Fibroblast of pulmonary artery (primary cell): ENCODE data around the gene LDHB.
"Not testable (repeated sequence)": the region's sequence is repeated elsewhere in the genome, so short reads cannot be mapped to it uniquely, and the experiment has no call there.

Experiments
- DNase-seq: peaks from one replicate; pipeline ENCODE4 v3.0.0-alpha.2; 2010; ENCODE audit warnings: low read depth
- H3K4me3 ChIP-seq: replicated peaks from 2 replicates; pipeline ENCODE4 v1.5.1; 2011; ENCODE audit warnings: low read depth, mild to moderate bottlenecking, control low read depth, low read length, moderate library complexity
- TF ChIP-seq, protein P1 (sequence below): IDR thresholded peaks from 2 replicates; pipeline ENCODE4 v1.5.1; 2011; ENCODE audit warnings: mild to moderate bottlenecking, control low read depth, low read length, inconsistent platforms; ENCODE audit errors: missing control alignments

LDHB gene

DNA sequence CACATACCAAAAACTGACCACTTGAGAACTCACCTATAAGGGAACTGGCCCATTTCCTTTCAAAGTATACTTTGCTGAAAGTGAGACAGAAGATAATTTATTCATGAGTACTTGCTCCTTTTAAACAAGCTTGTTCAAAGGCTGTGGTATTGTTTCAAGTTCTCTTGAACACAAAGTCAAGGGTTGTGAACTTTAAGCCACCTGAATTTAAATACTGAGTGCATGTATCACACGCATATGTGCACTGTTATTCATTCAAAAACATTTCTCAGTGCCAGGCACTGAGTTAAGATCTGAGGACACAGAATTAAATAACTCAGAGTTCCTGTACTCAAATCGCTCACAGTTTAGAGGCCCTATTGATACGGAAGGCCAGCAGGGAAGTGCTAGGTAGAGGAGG, 19.1 kb upstream of the LDHB start:
- no peak overlapping the region for H3K4me3 ChIP-seq
- DNase-seq = no peak
- TF ChIP-seq, protein P1, sequence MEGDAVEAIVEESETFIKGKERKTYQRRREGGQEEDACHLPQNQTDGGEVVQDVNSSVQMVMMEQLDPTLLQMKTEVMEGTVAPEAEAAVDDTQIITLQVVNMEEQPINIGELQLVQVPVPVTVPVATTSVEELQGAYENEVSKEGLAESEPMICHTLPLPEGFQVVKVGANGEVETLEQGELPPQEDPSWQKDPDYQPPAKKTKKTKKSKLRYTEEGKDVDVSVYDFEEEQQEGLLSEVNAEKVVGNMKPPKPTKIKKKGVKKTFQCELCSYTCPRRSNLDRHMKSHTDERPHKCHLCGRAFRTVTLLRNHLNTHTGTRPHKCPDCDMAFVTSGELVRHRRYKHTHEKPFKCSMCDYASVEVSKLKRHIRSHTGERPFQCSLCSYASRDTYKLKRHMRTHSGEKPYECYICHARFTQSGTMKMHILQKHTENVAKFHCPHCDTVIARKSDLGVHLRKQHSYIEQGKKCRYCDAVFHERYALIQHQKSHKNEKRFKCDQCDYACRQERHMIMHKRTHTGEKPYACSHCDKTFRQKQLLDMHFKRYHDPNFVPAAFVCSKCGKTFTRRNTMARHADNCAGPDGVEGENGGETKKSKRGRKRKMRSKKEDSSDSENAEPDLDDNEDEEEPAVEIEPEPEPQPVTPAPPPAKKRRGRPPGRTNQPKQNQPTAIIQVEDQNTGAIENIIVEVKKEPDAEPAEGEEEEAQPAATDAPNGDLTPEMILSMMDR = no peak

DNA sequence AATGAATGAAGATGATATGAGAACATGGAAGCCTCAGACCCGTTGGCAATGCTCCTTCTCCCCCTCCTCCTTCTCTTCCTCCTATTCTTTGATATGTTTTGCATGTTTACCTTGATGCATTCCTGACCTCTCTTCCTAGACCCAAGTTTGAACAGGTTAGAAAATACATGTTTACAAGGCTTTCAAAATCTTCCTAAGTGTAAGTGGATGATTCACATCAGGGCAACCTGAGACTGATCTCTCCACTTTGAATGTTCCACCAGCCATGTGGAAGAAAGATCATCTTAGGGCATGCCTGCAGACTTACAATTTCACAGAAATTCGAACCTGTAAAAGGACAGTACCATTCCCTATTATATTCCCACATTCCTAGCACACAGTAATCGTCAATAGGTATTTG, 18.0 kb upstream of the LDHB start:
- no peak for DNase-seq
- TF ChIP-seq, protein P1 = no peak
- H3K4me3 ChIP-seq = no peak overlapping the region

DNA sequence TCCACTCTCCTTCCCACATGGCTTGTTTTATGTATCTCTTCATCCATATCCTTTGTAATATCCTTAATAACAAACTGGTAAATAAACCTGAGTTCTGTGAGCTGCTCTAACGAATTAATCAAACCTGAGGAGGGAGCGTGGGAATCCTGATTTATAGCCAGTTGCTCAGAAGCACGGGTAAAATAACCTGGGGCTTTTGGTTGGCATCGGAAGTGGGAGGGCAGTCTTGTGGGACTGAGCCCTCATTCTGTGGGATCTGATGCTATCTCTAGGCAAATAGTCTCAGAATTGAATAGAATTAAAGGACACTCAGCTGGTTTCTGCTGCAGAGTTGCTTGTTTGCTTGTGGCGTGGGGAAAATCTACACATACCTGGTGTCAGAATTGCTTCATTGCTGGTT, 17.5 kb upstream of the LDHB start:
- H3K4me3 ChIP-seq = no peak overlapping the region
- DNase-seq = no peak
- TF ChIP-seq, protein P1 = no peak

DNA sequence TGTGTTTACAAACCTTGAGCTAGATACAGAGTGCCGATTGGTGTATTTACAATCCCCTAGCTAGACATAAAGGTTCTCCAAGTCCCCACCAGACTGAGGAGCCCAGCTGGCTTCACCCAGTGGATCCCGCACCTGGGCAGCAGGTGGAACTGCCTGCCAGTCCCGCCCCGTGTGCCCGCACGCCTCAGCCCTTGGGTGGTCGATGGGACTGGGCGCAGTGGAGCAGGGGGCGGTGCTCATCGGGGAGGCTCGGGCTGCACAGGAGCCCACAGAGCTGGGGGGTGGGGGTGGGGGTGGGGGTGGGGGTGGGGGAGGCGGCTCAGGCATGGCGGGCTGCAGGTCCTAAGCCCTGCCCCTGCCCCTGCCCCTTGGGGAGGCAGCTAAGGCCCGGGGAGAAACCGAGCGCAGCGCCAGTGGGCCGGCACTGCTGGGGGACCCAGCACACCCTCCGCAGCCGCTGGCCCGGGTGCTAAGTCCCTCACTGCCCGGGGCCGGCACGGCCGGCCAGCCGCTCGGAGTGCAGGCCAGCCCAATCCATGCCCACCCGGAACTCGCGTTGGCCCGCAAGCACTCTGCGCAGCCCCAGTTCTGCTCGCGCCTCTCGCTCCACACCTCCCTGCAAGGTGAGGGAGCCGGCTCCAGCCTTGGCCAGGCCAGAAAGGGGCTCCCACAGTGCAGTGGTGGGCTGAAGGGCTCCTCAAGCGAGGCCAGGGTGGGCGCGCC, 16.3 kb upstream of the LDHB start:
- H3K4me3 ChIP-seq, DNase-seq: not testable (repeated sequence)

DNA sequence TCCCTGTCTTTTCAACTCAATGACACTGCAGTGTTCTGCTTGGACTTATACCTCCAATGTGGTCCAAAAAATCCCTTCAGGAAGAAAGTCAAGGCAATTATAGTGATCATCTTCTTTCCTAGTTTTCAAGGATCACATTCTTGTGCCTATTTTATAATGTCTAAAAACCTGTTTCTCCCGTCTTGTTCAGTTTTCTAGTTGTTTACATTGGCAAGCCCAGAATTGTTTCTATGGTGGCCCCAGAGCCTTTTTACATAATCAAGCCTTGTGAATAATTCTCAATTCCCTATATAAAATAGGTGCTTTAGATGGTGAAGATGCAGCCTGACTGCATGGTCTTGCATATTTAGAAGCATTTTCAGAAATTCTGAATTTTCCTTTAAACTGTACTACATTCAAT, 14.5 kb upstream of the LDHB start:
- no peak overlapping the region for H3K4me3 ChIP-seq
- TF ChIP-seq, protein P1 = no peak
- DNase-seq = no peak

DNA sequence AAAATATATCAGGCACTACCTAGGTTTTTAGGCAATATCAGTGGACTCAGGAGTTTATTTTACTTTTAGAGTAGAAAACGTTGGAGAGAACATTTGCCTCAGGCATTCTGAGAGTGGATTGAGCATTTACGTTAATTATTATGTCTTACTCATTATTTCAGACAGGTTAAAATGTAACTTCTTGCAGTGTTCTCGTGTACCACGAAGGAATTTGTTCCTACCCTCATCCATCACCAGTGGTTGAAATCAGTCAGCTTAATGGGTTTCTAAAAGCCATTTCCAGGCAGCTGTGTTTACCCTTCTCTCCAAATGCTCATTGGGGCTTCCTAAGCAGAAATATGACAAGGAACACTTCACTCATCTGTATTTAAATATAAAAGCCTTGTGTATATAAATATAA, 9.1 kb upstream of the LDHB start:
- TF ChIP-seq, protein P1 = no peak
- no peak overlapping the region for H3K4me3 ChIP-seq
- DNase-seq = no peak

DNA sequence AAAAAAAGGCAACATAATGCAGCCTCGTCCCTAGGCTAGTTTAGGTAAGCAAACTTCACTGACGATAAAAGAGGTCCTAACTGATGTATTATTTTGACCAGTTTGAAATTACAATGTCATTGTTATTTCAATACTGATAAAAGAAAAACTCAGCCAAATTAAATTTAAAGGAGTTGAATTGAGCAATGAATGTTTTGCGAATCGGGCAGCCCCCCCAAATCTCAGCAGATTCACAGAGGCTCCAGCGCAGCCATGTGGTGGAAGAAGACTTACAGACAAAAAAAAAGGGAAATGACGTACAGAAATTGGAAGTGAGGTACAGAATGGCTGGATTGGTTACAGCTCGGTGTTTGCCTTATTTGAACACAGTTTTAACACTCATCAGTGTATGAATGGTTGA, 8.2 kb upstream of the LDHB start:
- no peak for DNase-seq
- TF ChIP-seq, protein P1 = no peak
- H3K4me3 ChIP-seq = no peak overlapping the region
